OCI-LY7 (cell line): Measurements from ENCODE around the gene GPRC5A. TPM values are rescaled to one million over a fixed set of nuclear protein-coding genes. Genes with fewer than 3 reads are reported as not detected.
A peak's percentile ranks its signal among the peaks of the same experiment; 100 is the strongest.

Source experiments
- BruUV-seq: library from RNA; stranded (reverse); fragments of 400-500 nt; replicated peaks from 2 replicates; lab custom pipeline; 2021; lab: Mats Ljungman, UMichigan
- CTCF ChIA-PET: fragments of 300-600 bp; sonication (Branson Sonifier 250); formaldehyde crosslinking; loops from one replicate; lab custom pipeline; 2022; ENCODE audit warnings: antibody characterized with exemption; ENCODE audit not compliant: unreplicated experiment; lab: Charles Lee
- POLR2A ChIA-PET: fragments of 300-600 bp; sonication (Branson Sonifier 250); formaldehyde crosslinking; loops from one replicate; lab custom pipeline; 2022; ENCODE audit warnings: antibody characterized with exemption; lab: Charles Lee
- DNase-seq: peaks from one replicate; pipeline ENCODE4 v3.0.0-alpha.2; 2015; ENCODE audit warnings: low spot score
- H2AFZ ChIP-seq: fragments of 200-600 bp; sonication (generic), shearing (Covaris generic); 2 replicates; pipeline ENCODE4 v1.6.1; 2014; ENCODE audit warnings: mild to moderate bottlenecking, antibody characterized with exemption, low read length, moderate library complexity
- H3K27ac ChIP-seq: fragments of 200-600 bp; sonication (generic); 2 replicates; pipeline ENCODE4 v1.5.1; 2014; ENCODE audit warnings: mixed run types, low read depth, mild to moderate bottlenecking, moderate library complexity, low read length, inconsistent platforms; ENCODE audit not compliant: poor library complexity, severe bottlenecking
- H3K36me3 ChIP-seq: fragments of 200-600 bp; sonication (generic); 2 replicates; pipeline ENCODE4 v1.6.1; 2014; ENCODE audit warnings: mild to moderate bottlenecking, antibody characterized with exemption, low read length, moderate library complexity, mixed read lengths; ENCODE audit not compliant: insufficient read depth
- H3K4me1 ChIP-seq: fragments of 200-600 bp; sonication (generic); 2 replicates; pipeline ENCODE4 v1.5.1; 2014; ENCODE audit warnings: mild to moderate bottlenecking, low read length; ENCODE audit not compliant: insufficient read depth, poor library complexity, severe bottlenecking
- H3K4me2 ChIP-seq: fragments of 200-600 bp; sonication (generic); 2 replicates; pipeline ENCODE4 v1.6.1; 2014; ENCODE audit warnings: mild to moderate bottlenecking, low read length
- H3K4me3 ChIP-seq: fragments of 200-600 bp; sonication (generic); 2 replicates; pipeline ENCODE4 v1.5.1; 2014; ENCODE audit warnings: mild to moderate bottlenecking, low read depth, low read length; ENCODE audit not compliant: poor library complexity, severe bottlenecking
- H3K79me2 ChIP-seq: fragments of 200-600 bp; sonication (generic); 2 replicates; pipeline ENCODE4 v1.6.1; 2016; ENCODE audit warnings: low read depth, mild to moderate bottlenecking, low read length, moderate library complexity, mixed read lengths; ENCODE audit not compliant: insufficient read depth
- H3K9me2 ChIP-seq: fragments of 200-600 bp; sonication (generic); 2 replicates; pipeline ENCODE4 v1.6.1; 2016; ENCODE audit warnings: mild to moderate bottlenecking, low read length, mixed read lengths; ENCODE audit not compliant: insufficient read depth
- H3K9me3 ChIP-seq: fragments of 200-600 bp; sonication (generic); 2 replicates; pipeline ENCODE4 v1.6.1; 2014; ENCODE audit warnings: mild to moderate bottlenecking, mixed run types, low read length, mixed read lengths
- H4K20me1 ChIP-seq: fragments of 200-600 bp; sonication (generic); 2 replicates; pipeline ENCODE4 v1.6.1; 2014; ENCODE audit warnings: mild to moderate bottlenecking, antibody characterized with exemption, low read length, moderate library complexity, mixed read lengths; ENCODE audit not compliant: insufficient read depth
- EZH2phosphoT487 ChIP-seq: fragments of 200-600 bp; sonication (generic); IDR thresholded peaks from 2 replicates; pipeline ENCODE4 v1.6.1; 2018; ENCODE audit warnings: low read depth, borderline replicate concordance, mild to moderate bottlenecking, mixed run types, antibody characterized with exemption, low read length, moderate library complexity, mixed read lengths
- intact Hi-C: fragments of 100-400 bp; cut with micrococcal nuclease; formaldehyde crosslinking; loops from one replicate; pipeline ENCODE4 v1.10.0; 2022; ENCODE audit not compliant: unreplicated experiment
- total RNA-seq, 2 experiments: library from RNA; depleted of rRNA in 1 of 2; stranded (reverse); fragments of >200 nt in 1 of 2; shearing (Covaris generic) in 1 of 2; gene quantifications; 2 replicates each; pipeline ENCODE4 v1.2.3, GENCODE V29; 2014 to 2022
- TF ChIP-seq, protein P1 (sequence below): fragments of 200-600 bp; sonication (generic); conservative IDR thresholded peaks from 2 replicates; pipeline ENCODE4 v1.5.1; 2014; ENCODE audit warnings: mild to moderate bottlenecking, antibody characterized with exemption, low read length, moderate library complexity, mixed read lengths

GPRC5A gene
- total RNA-seq, 2 experiments from 2014 or later, result 0.25 TPM; not detected in 1

DNA sequence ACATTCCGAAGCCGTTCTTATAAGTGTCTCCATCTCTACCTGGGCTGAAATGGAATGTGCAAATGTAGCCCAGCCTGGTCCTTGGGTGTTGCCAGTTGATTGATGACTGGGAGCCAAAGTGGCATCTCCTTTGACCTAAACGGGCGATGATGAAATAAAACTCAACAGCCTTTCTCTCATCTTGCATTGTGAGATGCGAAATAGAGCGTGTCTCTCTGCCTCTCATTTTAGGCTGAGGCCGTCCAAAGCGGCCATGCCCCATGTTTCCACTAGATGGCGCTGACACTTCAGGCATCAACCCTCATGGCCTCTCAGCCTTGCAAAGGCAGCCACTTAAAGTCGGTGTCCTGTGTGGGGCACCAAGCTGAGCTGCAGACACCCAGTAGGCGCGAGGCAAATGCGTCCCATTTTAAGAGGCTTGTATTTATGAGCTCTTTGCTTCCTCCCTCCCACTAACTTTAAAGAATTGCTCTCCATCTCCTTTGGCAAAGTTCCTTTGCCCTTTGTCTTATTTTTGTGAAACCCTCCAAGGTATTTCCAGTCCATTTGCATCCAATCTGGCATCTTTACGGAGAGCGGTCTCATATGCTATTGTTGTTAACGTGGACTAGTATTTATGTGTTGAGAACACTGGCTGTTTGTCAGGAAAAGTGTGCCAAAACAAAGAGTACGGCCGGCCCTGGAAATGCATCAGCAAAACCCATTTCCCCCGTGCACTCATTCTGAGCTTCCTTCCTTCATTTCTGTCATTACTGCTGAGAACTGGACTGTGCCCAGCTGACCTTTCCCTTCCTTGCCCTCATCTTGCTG lies 25.0 kb downstream of the GPRC5A start:
- no peaks in the 10 kb centered on the region for H3K79me2 ChIP-seq
- no peaks in the 10 kb centered on the region for H3K9me2 ChIP-seq
- no peaks in the 10 kb centered on the region for H4K20me1 ChIP-seq
- no peak overlapping the region for H3K4me2 ChIP-seq
- BruUV-seq, result no TSS peak
- intact Hi-C loops, result loop anchor here (1.0 to 2.0 kb wide), 3 partner anchors 84 to 296 kb away; partner anchors contain the start of gene HEBP1
- ChIA-PET POLR2A (interaction anchor here (0.7 to 0.9 kb wide), 3 partner anchors 36 to 296 kb away, joined by 3 to 4 read pairs (median 3); no protein-coding TSS in a partner anchor), CTCF (interaction anchor here (0.6 to 1.1 kb wide), 4 partner anchors 296 to 302 kb away, joined by 3 to 5 read pairs (median 3); no protein-coding TSS in a partner anchor)
- DNase-seq, result peak; percentile 79
- no peak overlapping the region for H3K27ac ChIP-seq
- no peaks in the 10 kb centered on the region for H3K4me1 ChIP-seq
- H3K36me3 ChIP-seq, result no peaks in the 10 kb centered on the region
- TF ChIP-seq EZH2phosphoT487, result no peak
- TF ChIP-seq, protein P1, sequence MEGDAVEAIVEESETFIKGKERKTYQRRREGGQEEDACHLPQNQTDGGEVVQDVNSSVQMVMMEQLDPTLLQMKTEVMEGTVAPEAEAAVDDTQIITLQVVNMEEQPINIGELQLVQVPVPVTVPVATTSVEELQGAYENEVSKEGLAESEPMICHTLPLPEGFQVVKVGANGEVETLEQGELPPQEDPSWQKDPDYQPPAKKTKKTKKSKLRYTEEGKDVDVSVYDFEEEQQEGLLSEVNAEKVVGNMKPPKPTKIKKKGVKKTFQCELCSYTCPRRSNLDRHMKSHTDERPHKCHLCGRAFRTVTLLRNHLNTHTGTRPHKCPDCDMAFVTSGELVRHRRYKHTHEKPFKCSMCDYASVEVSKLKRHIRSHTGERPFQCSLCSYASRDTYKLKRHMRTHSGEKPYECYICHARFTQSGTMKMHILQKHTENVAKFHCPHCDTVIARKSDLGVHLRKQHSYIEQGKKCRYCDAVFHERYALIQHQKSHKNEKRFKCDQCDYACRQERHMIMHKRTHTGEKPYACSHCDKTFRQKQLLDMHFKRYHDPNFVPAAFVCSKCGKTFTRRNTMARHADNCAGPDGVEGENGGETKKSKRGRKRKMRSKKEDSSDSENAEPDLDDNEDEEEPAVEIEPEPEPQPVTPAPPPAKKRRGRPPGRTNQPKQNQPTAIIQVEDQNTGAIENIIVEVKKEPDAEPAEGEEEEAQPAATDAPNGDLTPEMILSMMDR, result peak; percentile 96
- no peak overlapping the region for H3K4me3 ChIP-seq
- H2AFZ ChIP-seq, result no peak overlapping the region
- H3K9me3 ChIP-seq, result no peaks in the 10 kb centered on the region

DNA sequence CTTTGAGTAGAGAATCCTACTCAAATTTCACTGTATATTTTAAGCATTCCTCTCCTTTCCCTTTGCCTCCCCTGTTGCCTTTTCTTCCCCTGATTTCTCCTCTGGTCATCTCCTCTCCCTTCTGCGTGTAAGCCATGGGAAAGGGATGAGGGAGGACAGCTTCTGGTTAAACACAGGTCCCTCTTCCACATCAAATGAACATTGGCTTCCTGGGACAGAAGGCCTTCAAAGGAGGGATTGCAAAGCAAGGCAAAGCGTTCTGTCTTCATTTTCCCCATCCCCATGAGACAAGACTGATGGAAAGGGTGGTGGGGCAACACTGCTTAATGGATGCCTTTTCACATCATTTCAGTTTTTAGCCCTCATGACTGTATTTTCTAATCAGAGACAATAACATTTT lies 26.2 kb downstream of the GPRC5A start:
- Histone ChIP-seq H2AFZ (no peak overlapping the region), H3K79me2 (no peaks in the 10 kb centered on the region), H3K4me1 (no peaks in the 10 kb centered on the region), H3K4me3 (no peak overlapping the region), H3K36me3 (no peaks in the 10 kb centered on the region), H3K4me2 (no peak overlapping the region), H3K9me3 (no peaks in the 10 kb centered on the region), H3K9me2 (no peaks in the 10 kb centered on the region), H4K20me1 (no peaks in the 10 kb centered on the region), H3K27ac (no peak overlapping the region)
- no TSS peak for BruUV-seq
- TF ChIP-seq EZH2phosphoT487, result no peak
- TF ChIP-seq, protein P1, result no peak
- CTCF ChIA-PET, result no interaction called here
- no peak for DNase-seq
- intact Hi-C loops, result loop anchor here (2.0 kb wide), 2 partner anchors 83 to 129 kb away; partner anchors contain the start of gene HEBP1
- POLR2A ChIA-PET, result no interaction called here
